Stimulated activated CD8-positive, alpha-beta memory T cell treated with anti-CD3 and anti-CD28 coated beads, Interleukin-2, amount 100 ng/mL, for 48 hours (primary cell): Measurements from ENCODE around the gene DRD4.

ENCODE experiments used
- DNase-seq, 2 donors: peaks; one replicate each; pipeline ENCODE4 v3.0.0-alpha.2; 2020; ENCODE audit warnings: low read depth in 2 of 2

The DRD4 gene

GRCh38 chr11:610146-610801, 26.8 kb upstream of the DRD4 start:
- DNase-seq, result no peak

DNA sequence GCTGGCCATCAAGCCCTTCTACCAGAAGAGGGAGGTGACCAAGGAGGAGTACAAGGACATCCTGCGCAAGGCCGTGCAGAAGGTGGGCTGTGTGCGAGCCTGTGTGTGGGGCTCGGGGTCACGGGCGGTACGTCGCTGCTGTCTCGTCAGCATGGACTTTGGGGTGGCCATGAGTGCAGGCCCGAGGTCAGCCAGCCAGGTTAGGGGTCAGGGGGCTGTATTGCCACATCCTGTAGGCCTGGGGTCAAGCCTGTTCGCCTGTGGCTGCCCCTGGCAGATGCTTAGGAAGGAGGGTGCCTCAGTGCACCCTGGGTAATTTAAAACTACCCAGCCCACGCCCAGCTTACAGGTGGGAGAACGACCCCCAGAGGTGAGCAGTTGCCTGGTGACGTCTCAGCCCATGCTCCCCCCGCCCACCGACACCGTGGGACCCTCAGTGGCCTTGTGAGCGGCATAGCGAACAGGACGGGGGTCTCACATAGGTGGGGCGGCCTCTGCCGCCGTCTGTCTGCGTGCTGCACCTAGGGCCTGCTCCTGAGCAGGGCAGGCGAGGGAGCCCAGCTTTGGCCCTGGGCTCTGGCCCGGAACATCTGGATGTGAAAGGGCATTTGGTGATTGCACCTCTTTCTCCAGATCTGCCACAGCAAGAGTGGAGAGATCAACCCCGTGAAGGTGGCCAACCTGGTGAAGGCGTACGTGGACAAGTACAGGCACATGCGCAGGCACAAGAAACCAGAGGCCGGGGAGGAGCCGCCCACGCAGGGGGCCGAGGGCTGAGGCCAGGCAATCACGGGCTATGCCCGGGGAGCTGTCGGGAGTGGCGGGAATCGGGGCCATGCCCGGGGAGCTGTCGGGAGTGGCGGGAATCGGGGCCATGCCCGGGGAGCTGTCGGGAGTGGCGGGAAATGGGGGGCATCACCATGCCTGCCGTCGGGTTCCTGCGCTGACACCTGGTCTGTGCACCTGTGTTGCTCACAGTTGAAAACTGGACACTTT, 25.8 kb upstream of the DRD4 start:
- DNase-seq, result no peak

DNA sequence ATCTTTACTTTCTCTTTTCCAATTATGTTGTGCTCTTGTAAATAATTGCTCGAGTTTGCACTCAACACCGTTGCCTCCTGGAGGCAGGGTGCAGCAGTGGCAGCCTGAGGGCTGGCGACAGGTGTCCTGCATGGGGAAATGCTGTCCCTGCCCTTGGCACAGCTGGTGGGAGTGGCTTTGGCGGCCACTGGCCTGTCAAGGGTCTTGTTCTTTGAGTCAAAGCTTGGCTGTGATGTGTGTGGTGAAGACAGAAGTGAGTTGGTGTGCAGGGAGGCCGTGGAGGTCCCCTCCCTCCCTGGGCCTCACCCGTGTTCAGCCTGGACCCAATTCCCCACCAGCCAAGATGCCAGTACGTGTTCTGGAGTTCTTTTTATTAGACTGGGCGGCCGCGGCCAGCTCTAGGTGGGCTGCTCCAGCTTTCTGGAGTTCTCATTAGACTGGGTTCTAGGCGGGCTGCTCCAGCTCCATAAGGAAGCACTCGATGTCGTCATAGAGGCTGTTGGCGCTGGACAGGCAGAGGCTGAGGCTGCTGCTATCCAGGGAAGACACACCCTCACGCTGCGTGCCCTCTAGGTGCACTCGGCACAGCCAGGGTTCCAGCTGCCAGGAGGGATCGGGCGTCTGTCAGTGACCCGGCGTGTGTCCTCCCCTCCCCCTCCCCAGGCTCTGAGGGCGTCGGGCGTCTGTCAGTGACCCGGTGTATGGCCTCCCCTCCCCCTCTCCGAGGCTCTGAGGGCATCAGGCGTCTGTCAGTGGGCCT, 24.7 kb upstream of the DRD4 start:
- DNase-seq, result no peak

DNA sequence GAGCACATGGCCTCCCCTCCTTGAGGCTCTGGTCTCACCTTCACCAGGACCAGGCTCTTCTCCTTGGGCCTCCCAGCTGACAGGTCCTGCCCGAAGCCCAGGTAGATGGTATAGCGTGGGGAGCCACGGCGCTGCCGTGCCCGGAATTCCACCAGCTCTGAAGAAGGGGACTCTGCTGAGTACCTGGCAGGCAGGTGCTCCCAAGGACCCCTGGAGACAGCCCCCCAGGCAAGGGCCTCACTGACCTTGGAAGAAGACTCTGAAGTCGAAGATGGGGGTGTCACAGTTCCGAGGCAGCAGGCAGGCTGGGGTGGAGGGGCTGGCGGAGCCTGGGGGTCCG, 24.1 kb upstream of the DRD4 start:
- no peak for DNase-seq

- peak; percentile 73 to 83 for DNase-seq
These were observed 23.6 kb upstream of the DRD4 start for GRCh38 chr11:613369-613968.

- DNase-seq, result no peak
These were observed 22.9 kb upstream of the DRD4 start for GRCh38 chr11:614021-614622.

DNA sequence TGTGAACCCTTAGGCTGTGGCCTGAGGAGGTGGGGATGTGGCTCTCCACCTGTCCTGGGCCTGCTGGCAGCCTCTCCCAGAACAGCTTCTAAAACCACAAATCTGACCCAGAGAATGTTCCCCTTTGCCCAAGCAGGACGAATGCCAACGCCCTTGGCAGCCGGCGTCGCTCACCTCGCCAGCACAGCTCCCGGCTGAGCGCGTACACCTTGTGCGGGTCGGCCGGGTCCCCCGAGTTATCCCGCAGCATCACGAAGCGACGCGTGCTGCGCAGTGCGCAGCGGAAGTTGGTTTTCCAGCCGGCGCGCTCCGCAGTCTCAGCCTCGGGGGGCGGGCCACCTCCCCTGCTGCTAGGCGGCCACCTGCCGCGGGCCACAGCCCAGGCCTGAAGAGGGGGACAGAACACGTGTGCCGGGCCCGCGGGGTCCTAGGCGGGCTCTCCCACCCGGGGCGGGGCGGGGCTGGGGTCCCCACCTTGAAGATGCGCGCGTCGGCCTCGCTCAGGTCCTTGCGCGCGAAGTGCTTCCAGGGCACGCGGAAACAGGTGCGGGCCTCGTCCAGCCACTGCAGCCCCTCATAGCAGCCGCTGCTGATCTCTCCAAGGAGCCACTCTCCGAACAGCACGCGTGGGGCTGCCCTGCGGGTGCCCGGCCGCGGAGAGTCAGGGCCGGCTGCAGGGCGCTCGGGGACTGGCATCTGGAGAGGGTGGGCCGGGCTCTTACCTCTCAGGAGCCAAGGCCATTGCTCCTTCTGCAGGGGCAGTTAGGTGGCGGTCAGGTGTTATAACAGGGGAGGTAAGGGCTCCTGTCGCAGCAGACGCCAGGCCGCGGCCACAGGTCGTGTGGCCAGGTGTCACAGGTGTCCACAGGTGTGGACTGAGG, 22.2 kb upstream of the DRD4 start:
- no peak for DNase-seq

GRCh38 chr11:615504-616319, 21.4 kb upstream of the DRD4 start, which contains the start of gene IRF7:
TSS of gene IRF7 (minus strand) at chr11:615950. CDS start at chr11:615364, 586 bp downstream.
- DNase-seq, result peak; percentile 79 to 81

- DNase-seq, result no peak
These were observed 20.5 kb upstream of the DRD4 start for GRCh38 chr11:616320-617198.

DNA sequence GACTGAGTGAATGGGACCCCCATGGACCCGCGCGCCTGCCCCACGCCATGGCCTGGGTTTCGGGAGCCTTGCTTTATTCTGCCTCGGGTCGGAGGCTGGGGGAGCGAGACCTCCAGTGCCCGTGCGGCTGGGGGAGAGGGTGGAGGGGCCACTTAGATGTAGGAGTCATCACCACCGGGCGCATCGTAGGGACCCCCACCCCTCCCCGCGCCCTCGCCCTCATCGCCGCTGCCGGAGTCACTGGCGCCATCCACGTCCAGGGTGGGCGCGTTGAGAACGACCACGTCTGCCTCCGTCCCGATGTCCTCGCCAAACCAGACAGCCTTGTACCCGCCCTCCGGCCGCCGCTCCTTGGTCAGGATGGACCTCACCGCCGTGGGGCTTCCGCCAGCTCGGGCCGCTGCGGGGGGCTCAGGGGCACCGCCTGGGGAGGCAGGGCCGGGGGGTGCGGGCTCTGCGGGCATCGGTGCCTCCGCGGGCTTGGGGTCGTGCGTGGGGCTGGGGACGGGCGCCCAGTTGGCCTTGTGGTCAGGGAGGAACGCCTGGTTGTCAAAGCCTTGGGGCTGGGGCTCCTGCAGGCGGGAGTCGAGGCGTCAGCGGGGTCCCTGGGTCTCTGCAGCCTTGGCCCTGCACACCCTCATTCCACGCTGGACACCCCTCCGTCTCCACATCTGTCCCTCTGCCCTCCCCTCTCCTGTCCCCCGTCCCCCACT, 19.7 kb upstream of the DRD4 start:
- DNase-seq, result no peak

- no peak for DNase-seq
These were observed 19.0 kb upstream of the DRD4 start for GRCh38 chr11:617912-618682.

DNA sequence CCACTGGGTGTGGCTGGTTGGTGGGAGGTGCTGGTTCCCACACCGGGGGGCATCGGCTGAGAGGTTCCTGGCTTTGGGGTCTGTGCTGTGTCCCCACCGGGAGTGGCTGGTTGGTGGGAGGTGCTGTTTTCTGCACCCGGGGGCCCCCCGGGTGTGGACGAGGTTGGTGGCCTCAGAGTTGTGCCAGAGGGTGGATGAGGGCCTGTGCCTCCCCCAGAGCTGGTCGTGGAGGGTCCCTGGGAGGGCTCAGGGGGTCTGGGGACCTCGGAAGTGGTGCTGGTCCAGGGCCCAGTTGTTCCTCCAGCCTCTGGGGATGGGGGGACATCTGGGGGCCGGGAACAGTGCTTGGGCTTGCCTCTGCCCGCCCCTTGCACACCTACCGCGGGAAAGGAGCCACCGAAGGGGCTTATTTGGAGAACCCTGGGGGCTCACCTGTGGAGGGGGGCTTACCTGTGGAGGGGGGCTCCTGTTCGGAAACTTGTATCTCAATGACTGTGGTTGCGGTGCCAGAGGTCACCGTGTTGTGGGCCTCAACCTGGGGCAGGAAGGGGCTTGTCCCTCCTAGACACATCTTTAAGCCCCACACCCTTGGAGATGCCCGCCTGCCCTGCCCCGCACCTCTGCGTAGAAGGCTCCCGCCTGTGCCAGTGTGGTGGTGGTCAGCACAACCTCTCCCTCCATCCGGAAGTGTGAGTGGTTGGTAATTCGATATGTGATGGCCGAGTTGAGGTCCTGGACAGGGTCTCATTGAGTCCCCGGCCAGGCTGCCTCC, 18.0 kb upstream of the DRD4 start:
- DNase-seq, result no peak

DNA sequence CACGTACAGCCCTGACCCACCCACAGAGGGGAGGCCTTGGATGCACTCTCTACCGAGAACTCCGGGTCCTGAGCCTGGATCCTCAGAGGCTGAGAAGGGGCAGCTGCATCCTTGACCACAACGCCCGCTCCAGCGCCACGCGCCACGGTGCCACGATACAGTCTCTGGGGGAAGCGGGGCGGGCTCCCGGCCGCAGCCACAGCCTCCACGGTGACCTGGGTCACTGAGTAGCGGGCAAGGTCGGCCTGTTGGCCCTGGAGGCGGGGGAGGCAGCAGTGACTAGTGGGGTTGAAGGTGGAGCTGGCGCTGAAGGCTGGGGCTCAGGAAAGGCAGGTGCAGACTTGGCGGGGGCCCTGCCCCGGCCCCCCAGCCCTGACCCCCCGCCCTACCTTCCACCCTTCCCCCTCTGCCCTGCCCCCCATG, 17.4 kb upstream of the DRD4 start:
- no peak for DNase-seq

GRCh38 chr11:620201-620600, 16.9 kb upstream of the DRD4 start:
- DNase-seq, result no peak

- DNase-seq, result no peak
These were observed 15.9 kb upstream of the DRD4 start for GRCh38 chr11:620935-621814.
